HEK293 (cell line): ENCODE results near the gene TET3.

ENCODE experiments used
- CTCF ChIP-seq: fragments of 450-650 bp; formaldehyde crosslinking; IDR thresholded peaks from 2 replicates; pipeline ENCODE4 v1.5.1; 2016; ENCODE audit warnings: missing biosample characterization, missing genetic modification characterization
- KLF9 ChIP-seq: fragments of 450-650 bp; formaldehyde crosslinking; IDR thresholded peaks from 2 replicates; pipeline ENCODE4 v1.5.1; 2016; ENCODE audit warnings: missing biosample characterization, missing genetic modification characterization, low read depth
- SETDB1 ChIP-seq: IDR thresholded peaks from one replicate; pipeline ENCODE4 v1.6.1; 2017; ENCODE audit warnings: mild to moderate bottlenecking, low read length, moderate library complexity, mixed read lengths; ENCODE audit not compliant: insufficient read length
- ZBTB8A ChIP-seq: fragments of 450-650 bp; formaldehyde crosslinking; IDR thresholded peaks from 2 replicates; pipeline ENCODE4 v1.5.1; 2016; ENCODE audit warnings: missing biosample characterization, missing genetic modification characterization
- ZNF274 ChIP-seq, 2 experiments: fragments of 200-500 bp in 1 of 2; fragments of 450-650 bp in 1 of 2; sonication (Bioruptor generic) in 1 of 2; formaldehyde crosslinking in 1 of 2; IDR thresholded peaks; 2 replicates each; pipeline versions ENCODE4 v1.5.1 to v1.6.1; 2014 to 2016; ENCODE audit warnings: borderline replicate concordance in 1 of 2, inconsistent platforms in 1 of 2, low read length in 1 of 2, missing biosample characterization in 1 of 2, missing genetic modification characterization in 1 of 2
- ZNF660 ChIP-seq: fragments of 450-650 bp; IDR thresholded peaks from 2 replicates; pipeline ENCODE4 v1.5.1; 2018; ENCODE audit warnings: missing biosample characterization, mild to moderate bottlenecking, missing genetic modification characterization

- TF ChIP-seq ZNF660 (no peak), ZBTB8A (tag by site-specific recombination) (no peak), SETDB1 (no peak), ZNF274 (IDR thresholded peaks at IDR 0.05; ENCODE audit: low read length) (no peak), ZNF274 (tag by site-specific recombination; IDR thresholded peaks at IDR 0.05; ENCODE audit: borderline replicate concordance) (no peak), CTCF (tag by site-specific recombination) (no peak), KLF9 (tag by site-specific recombination) (no peak)
Observed at GRCh38 chr2:74007121-74007520, 22.4 kb downstream of the TET3 start.
